GM12873 (cell line): ENCODE measurements around the gene KLHL7.

Experiments used
- TF ChIP-seq, protein P1 (sequence below): IDR thresholded peaks from 2 replicates; pipeline ENCODE4 v1.5.1; 2012; ENCODE audit warnings: low read depth, mild to moderate bottlenecking, moderate library complexity, low read length, control low read depth; ENCODE audit not compliant: insufficient read depth; ENCODE audit errors: missing control alignments

KLHL7 gene

DNA sequence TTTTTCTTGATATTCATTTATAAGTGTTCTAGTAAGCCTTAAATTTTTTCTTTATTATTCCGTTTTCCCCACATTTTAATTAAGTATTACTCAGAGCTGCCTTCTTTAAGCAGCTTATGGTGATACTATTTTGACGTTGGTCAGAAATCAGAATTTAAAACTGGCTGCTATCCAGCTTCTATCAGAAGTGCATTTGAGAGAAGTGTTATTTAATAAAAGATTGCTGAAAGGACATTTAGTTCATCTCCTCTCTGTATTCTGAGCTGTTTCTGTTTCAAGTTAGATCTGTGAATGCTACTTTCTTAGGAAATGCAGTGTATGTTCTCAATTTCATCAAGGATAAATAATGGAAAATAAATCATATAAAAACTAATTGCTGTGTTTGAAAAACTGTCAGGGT is 17.4 kb downstream of the KLHL7 start:
- TF ChIP-seq, protein P1, sequence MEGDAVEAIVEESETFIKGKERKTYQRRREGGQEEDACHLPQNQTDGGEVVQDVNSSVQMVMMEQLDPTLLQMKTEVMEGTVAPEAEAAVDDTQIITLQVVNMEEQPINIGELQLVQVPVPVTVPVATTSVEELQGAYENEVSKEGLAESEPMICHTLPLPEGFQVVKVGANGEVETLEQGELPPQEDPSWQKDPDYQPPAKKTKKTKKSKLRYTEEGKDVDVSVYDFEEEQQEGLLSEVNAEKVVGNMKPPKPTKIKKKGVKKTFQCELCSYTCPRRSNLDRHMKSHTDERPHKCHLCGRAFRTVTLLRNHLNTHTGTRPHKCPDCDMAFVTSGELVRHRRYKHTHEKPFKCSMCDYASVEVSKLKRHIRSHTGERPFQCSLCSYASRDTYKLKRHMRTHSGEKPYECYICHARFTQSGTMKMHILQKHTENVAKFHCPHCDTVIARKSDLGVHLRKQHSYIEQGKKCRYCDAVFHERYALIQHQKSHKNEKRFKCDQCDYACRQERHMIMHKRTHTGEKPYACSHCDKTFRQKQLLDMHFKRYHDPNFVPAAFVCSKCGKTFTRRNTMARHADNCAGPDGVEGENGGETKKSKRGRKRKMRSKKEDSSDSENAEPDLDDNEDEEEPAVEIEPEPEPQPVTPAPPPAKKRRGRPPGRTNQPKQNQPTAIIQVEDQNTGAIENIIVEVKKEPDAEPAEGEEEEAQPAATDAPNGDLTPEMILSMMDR: no peak

DNA sequence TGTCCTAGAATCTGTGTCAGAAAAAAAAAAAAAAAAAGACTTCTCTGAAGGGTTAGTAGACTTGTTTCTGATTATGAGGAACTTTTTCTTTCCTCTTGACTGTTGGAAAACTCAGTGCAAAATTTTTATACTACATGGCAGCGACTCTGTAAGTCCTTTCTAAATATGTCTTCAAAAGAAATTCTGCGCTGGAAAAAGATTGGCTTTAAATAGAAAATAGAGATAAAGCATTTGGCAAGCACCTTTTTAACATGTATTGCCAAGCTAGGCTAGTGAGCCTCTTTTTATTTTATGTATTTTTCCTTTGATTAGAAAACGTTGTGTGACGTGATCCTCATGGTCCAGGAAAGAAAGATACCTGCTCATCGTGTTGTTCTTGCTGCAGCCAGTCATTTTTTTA is 17.9 kb downstream of the KLHL7 start:
- TF ChIP-seq, protein P1: no peak

DNA sequence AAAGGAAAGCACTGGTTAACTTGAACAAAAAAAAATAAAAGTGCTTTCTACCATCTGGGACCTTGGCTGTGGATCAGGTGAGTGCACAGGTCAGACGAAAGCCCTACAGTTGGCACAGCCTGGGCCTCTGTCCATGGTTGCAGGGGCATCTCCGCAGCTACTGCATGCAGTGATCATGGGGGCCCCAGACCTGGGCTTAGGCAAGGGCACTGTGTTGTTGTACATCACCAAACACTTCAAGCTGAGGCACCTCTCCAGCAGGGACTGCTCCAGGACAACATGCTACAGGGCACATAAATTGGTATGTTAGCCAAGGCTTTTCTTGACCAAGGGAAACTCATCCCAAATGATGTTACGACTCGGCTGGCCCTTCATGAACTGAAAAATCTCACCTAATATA is 23.5 kb downstream of the KLHL7 start:
- TF ChIP-seq, protein P1: no peak

DNA sequence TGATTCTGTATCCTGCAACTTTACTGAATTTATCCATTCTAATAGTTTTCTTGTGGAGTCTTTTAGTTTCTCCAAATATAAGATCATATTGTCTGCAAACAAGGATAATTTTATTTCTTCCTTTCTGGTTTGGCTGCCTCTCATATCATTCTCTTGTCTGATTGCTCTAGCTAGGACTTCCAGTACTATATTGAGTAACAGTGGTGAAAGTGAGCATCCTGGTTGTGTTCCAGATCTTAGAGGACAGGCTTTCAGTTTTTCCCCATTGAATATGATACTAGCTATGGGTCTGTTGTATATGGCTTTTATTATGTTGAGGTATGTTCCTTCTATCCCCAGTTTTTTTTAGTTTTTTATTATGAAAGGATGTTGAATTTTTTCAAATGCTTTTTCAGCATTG is 28.2 kb downstream of the KLHL7 start:
- TF ChIP-seq, protein P1: no peak

DNA sequence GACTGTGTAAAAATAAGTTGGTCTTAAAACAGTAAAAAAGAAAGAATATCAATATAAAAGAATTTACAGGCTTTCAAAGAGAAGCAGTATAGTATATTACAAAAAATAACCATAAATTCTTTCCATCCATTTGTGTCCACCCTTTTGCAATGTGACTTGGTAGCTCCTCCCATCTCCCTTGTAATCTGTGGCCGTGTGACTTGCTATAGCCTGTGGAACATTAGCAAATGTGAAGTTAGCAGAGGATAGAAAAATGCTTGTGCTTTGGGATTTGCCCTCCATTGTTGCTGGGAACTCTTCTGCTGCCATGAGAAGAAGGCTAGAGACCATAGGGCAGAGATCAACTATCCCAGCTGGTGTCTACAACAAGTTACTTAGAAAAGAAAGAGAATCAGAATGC is 30.2 kb downstream of the KLHL7 start:
- TF ChIP-seq, protein P1: no peak

DNA sequence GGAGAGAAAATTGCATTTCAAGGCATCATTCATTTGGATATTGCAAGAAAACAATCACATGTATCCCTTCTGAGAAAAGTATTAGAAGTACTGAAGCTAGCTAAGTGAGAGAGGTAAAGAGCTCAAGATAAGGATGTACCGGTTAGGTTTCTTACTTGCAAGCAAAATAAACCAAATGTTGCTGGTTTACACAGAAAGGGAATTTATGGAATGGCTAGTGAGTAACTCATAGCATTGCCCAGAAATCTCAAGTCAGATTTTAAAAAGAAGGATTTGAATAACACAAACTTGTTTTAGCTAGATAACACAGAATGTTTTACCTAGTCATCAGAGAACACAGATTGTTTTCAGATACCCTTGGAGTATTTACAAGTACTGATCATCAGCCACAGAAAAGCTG is 30.6 kb downstream of the KLHL7 start:
- TF ChIP-seq, protein P1: no peak

DNA sequence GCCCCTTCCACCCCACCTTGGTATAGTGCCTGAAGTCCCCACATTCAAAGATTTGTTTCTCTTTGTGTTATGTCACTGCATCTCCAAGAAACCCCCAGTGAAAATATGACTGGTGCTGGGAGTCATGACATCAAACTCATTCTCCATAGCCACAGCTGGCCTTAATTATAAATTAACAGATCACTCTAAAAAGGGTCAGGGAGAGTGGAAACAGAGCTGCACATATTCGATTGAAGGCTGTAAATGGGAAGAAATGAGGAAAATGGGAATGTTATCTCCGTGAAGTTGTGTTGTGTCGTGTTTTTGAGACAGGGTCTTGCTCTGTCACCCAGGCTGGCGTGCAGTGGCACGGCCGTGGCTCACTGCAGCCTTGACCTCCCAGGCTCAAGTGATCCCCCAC is 52.1 kb downstream of the KLHL7 start:
- TF ChIP-seq, protein P1: no peak
